ENCODE measurements around the gene RIN3. TPM values are rescaled to one million over a fixed set of nuclear protein-coding genes. Genes with fewer than 3 reads are reported as not detected.
A peak's percentile ranks its signal among the peaks of the same experiment; 100 is the strongest.

Gene RIN3
- total RNA-seq, 6 experiments from 2014 or later = 10.7 to 20.4 (median 18.9) TPM

DNA sequence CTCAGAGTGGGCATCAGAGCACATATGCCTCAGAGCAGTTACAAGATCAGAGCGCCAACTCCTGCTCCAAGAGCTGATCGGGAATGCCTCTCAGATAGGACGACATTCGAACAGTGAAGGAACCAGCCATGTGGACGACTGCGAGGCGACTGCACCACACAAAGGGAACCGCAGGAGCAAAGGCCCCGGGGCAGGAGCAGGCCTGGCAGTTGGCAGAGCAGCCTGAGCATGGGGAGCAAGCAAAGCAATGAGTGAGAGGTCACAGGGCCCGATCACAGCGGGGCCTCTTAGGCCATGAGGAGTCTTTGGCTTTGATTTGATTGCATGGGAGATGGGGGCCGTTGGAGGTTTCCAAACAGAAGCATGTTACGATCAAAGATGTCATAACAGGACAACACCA, 144.6 kb downstream of the RIN3 start:
- WGBS (ENCODE audit: insufficient coverage, low coverage, low lambda C conversion rate, missing lambda C conversion rate) = 59% methylated on average over 5 of the region's 13 CpGs
- Histone ChIP-seq H3K36me3 (peaks cover 0 to 14% (median 6%) of the 10 kb centered on the region in 4 donors), H3K4me1 (no peaks in the 10 kb centered on the region), H3K4me3 (no peak overlapping the region), H3K27me3 (no peaks in the 10 kb centered on the region), H3K9me3 (no peaks in the 10 kb centered on the region), H3K27ac (peak overlapping the region; percentile 13 to 51 (median 22))
- TF ChIP-seq, protein P1, sequence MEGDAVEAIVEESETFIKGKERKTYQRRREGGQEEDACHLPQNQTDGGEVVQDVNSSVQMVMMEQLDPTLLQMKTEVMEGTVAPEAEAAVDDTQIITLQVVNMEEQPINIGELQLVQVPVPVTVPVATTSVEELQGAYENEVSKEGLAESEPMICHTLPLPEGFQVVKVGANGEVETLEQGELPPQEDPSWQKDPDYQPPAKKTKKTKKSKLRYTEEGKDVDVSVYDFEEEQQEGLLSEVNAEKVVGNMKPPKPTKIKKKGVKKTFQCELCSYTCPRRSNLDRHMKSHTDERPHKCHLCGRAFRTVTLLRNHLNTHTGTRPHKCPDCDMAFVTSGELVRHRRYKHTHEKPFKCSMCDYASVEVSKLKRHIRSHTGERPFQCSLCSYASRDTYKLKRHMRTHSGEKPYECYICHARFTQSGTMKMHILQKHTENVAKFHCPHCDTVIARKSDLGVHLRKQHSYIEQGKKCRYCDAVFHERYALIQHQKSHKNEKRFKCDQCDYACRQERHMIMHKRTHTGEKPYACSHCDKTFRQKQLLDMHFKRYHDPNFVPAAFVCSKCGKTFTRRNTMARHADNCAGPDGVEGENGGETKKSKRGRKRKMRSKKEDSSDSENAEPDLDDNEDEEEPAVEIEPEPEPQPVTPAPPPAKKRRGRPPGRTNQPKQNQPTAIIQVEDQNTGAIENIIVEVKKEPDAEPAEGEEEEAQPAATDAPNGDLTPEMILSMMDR (IDR thresholded peaks at IDR 0.05) = no peak
- TF ChIP-seq POLR2A (IDR thresholded peaks at IDR 0.05) = no peak
- DNase-seq (no peak), ATAC-seq (no peak)
- intact Hi-C loops (cut with DNase I) = no loop called here

DNA sequence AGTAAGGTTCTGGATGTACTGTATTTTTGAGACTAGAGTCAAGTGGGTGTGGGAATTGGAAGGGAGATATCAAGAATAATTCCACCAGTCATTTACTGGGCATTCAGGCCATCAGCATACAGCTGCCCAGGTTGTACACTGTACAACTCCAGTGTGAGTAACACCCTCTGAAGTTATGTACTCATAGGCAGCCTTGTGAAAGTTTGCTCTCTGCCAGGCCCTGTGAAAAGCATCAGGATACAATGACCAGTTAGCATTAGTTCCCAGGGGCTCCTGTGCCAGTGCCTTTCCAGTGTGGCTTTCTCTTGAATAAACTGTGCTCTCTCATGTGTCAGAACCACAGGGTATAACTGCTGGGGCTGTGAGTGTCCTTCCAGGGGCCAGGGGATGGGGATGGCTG, 145.1 kb downstream of the RIN3 start:
- DNase-seq (no peak), ATAC-seq (no peak)
- Histone ChIP-seq H3K27ac (peak overlapping the region in 1 of 3 donors; percentile 51), H3K4me1 (no peaks in the 10 kb centered on the region), H3K9me3 (no peaks in the 10 kb centered on the region), H3K36me3 (peaks cover 0 to 14% (median 6%) of the 10 kb centered on the region in 4 donors), H3K27me3 (no peaks in the 10 kb centered on the region), H3K4me3 (no peak overlapping the region)
- no peak for TF ChIP-seq POLR2A (IDR thresholded peaks at IDR 0.05)
- TF ChIP-seq, protein P1 (IDR thresholded peaks at IDR 0.05) = no peak
- intact Hi-C loops (cut with DNase I) = no loop called here

DNA sequence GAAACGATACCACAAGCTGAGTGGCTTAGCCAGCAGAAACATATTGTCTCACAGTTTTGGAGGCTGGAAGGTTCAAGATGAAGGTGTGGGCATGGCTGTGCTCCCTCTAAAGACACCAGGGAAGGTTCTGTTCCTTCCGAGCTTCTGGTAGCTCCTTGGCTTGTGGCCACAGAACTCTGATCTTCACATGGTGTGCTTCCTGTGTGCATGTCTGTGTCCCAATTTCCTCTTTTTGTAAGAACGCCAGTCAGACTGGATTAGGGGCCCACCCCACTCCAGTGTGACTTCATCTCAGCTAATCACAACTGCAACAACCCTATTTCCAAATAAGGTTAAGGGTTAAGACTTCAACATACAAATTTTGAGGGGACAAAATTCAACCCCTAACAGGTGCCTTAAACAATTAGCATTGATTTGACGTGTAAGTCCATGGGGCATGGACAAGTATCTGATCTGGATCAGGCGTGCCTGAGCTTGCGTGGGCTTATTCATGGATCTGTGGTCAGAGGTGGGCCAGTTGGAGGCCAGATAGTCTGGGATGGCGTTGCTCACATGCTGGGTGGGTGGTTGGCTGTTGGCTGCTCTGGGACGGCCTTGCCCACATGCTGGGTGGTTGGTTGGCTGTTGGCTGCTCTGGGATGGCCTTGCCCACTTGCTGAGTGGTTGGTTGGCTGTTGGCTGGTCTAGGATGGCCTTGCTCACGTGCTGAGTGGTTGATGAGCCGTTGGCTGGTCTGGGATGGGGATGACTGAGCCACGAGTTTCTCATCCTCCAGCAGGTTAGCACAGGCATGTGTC, 146.4 kb downstream of the RIN3 start:
- DNase-seq = peak in 2 of 3 donors; percentile 63 to 69
- intact Hi-C loops (cut with DNase I) = no loop called here

DNA sequence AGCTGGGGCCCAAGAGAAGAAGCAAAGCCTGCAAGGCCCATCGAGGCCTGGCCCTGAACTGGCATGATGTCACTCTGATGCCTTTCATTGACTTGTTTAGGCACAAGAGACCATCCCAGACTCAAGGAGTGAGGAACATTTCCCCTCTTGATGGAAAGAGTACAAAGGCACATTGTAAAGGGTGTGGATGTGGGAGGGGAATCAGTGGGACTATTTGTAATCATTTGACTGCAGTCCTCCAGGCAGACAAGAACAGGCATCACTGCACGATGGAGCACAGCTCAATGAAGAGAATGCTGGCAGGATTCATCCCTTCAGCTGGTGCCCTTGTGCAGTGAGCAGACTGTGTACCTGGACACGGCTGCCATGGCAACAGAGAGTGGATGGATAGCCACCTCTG, 147.0 kb downstream of the RIN3 start:
- no peak for ATAC-seq
- peak overlapping the region in 2 of 3 donors; percentile 51 for H3K27ac ChIP-seq
- H3K9me3 ChIP-seq = no peaks in the 10 kb centered on the region
- intact Hi-C loops (cut with DNase I) = no loop called here
- no peaks in the 10 kb centered on the region for H3K27me3 ChIP-seq
- 100% methylated on average over 1 of the region's 3 CpGs for WGBS (ENCODE audit: insufficient coverage, low coverage, low lambda C conversion rate, missing lambda C conversion rate)
- peaks cover 0 to 14% (median 6%) of the 10 kb centered on the region in 4 donors for H3K36me3 ChIP-seq
- H3K4me3 ChIP-seq = no peak overlapping the region
- no peaks in the 10 kb centered on the region for H3K4me1 ChIP-seq
- TF ChIP-seq, protein P1 (IDR thresholded peaks at IDR 0.05) = no peak
- no peak for TF ChIP-seq POLR2A (IDR thresholded peaks at IDR 0.05)
- DNase-seq = peak in 1 of 3 donors; percentile 34

More for the DNA sequence above, 146.4 kb downstream of the RIN3 start:
- Histone ChIP-seq H3K36me3 (peaks cover 0 to 14% (median 6%) of the 10 kb centered on the region in 4 donors), H3K4me1 (no peaks in the 10 kb centered on the region), H3K4me3 (no peak overlapping the region), H3K27me3 (no peaks in the 10 kb centered on the region), H3K9me3 (no peaks in the 10 kb centered on the region), H3K27ac (peak overlapping the region; percentile 24 to 51 (median 51))
- TF ChIP-seq, protein P1 (IDR thresholded peaks at IDR 0.05) = no peak
- peak; percentile 27 for TF ChIP-seq POLR2A (IDR thresholded peaks at IDR 0.05)
- ATAC-seq = peak; percentile 34 to 55 (median 48)
- WGBS (ENCODE audit: insufficient coverage, low coverage, low lambda C conversion rate, missing lambda C conversion rate) = 54% methylated on average over 5 of the region's 11 CpGs
